ENCODE measurements around the gene GMFB. TPM values are rescaled to one million over a fixed set of nuclear protein-coding genes. Genes with fewer than 3 reads are reported as not detected.

The GMFB gene
- total RNA-seq, 1 donor from 2014 or later = 78.2 TPM

- DNase-seq (ENCODE audit: low read depth in 2 of 2) = no peak
Observed at GRCh38 chr14:54425537-54426274, 63.1 kb downstream of the GMFB start.

GRCh38 chr14:54425068-54425467 is 63.7 kb downstream of the GMFB start:
- no peak for DNase-seq (ENCODE audit: low read depth in 2 of 2)

Other genes with a start within 250 kb of the GMFB start
- gene CDKN3, start 92.0 kb downstream of the GMFB start, total RNA-seq = 16.1 and 32.9 TPM in 2 replicates
- 49.2 and 89.9 TPM in 2 replicates for gene CNIH1, start 47.6 kb downstream of the GMFB start, total RNA-seq
- gene CGRRF1, start 20.9 kb upstream of the GMFB start, total RNA-seq = 8.0 and 10.4 TPM in 2 replicates
- 20.8 and 32.2 TPM in 2 replicates for gene SAMD4A, start 78.1 kb upstream of the GMFB start, total RNA-seq